NCI-H1092 treated with DMSO at 0.1 percent for 48 hours (cell line): ENCODE data around the gene SHPK.
A peak's percentile ranks its signal among the peaks of the same experiment; 100 is the strongest.

Source experiments
- DNase-seq: peaks from one replicate; lab custom pipeline; 2025; lab: John Stamatoyannopoulos, UW

SHPK gene

DNA sequence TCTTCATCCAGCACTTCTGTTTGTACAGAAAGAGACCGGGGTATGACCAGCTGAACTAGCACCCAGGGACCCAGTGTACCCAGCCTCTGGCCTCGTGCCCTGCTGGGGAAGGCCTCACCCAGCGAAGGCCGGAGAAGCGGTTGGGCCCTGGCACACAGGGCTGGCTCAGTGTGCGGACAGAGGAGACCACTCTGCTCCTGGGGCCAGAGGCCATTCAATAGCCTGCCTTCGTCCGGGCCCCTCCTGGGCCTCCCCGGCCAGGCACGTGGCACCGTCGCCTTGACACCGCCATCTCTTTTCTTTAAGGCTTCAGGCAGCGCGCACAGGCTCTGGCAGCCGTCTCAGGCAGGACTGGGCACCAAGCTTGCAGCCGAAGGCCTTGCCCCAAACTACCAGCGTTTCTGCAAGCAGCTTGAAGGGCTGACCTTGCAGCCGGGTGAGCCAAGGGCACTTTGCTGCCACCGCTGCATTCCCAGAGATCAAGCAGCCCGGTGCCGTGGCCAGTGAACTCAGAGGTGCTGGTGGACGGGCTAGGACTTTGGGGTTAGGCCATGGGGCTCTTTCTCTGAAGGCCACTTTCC, 24.4 kb upstream of the SHPK start:
- DNase-seq, result no peak

DNA sequence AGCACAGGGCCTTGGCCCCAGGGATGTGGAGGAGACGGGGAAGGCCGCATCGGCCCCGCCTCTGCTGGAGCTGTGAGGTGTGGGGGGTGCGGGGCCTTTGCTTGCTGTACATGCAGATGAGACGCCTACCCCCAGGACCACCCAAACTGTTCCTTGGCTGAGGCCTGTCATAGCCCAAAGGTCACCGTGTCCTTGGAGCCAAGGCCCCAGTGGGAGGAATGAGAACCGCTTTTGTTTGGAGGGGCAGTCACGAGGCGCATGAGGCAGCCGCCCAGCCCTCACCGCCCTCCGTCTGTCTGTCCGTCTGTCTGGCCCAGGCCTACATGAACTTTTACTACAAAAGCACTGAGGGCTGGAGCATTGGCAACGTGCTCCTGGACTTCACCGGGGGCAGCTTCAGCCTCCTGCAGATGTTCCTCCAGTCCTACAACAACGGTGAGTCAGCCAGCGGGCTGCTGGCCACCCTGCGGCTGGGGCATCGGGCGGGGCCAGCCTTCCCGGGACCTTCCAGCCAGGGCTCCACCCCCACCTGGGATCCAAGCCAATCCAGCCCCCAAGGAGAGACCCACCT, 23.6 kb upstream of the SHPK start:
- DNase-seq, result no peak

DNA sequence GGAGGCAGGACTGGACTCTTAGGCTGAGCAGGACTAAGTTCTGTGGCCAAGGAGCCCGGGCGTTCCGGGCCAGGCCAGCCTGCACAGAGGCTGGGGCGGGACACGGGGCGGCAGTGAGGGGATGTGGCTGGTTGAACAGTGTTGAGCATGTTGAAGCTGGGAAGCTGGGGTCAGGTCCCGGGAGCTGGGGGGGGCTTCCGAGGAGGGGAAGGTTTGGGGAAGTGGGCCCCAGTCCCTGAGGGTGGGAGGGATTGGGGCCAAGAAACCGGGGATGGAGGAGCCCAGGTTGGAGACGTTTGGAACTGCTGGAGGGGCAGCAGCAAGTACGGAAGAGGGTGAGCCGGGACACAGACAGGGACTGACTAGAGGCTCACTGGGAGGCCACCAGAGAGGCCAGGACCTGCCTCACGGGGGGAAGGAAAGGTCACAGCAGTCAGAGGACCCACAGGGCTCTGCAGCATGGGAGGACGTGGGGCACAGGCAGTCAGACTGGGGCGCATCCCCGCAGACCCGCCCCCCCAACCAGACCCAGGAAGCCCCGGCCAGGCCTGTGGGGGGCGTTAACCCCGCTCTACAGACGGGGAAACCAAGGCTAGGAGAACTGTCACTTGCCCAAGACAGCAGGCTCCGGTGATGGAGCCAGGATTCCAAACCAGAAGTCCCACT, 22.9 kb upstream of the SHPK start:
- no peak for DNase-seq

DNA sequence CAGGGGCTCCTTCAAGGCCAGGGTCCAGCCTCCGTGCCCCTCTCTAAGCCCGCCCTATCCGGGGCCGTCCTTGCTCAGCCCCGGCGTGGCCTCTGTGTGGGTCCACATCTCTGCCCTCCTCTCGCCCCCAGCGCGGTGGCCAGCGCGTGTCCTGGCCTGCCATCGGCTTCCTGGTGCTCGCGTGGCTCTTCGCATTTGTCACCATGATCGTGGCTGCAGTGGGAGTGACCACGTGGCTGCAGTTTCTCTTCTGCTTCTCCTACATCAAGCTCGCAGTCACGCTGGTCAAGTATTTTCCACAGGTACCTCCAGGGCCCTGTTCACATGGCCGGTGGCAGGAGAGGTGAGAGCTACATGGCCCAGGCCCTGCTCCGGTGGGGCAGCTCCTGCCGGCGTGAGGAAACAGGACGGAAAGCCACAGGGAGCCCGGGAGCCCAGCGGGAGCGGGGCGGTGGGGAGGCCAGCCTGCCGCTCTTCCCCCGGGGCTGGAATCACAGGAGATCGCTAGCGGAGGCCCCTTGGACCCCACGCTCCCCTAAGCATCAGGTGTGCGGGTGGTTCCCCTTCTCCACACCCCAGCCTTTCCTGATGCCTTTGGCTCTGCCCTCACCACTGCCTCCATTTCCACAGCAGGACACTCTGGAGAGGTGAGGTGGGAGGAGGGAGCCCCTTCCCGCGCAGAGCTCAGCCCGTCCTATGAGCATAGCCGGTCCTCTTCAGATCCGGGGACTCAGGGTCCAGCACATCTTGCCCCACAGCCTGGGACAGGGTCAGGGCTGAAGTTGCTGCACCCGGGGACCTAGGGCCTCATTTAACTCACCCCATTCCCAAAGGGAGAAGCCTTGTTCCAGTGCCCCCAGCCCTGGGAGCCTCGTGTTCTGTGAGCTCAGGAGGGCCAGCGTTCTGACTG, 22.1 kb upstream of the SHPK start:
- no peak for DNase-seq

DNA sequence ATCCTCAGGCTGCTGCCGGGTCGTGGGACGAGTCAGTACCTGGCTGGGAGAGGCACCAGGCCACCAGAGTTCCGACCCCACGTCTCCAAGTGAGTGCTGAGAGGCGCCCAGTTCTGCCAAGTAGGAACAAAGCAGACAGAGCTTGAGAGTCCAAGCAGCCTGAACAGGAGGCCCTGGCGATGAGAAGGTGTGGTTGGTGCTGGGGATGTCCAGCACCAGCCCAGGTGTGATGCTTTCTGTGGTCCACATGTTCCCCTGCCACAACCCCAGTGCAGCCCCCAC, 21.5 kb upstream of the SHPK start:
- DNase-seq, result no peak

DNA sequence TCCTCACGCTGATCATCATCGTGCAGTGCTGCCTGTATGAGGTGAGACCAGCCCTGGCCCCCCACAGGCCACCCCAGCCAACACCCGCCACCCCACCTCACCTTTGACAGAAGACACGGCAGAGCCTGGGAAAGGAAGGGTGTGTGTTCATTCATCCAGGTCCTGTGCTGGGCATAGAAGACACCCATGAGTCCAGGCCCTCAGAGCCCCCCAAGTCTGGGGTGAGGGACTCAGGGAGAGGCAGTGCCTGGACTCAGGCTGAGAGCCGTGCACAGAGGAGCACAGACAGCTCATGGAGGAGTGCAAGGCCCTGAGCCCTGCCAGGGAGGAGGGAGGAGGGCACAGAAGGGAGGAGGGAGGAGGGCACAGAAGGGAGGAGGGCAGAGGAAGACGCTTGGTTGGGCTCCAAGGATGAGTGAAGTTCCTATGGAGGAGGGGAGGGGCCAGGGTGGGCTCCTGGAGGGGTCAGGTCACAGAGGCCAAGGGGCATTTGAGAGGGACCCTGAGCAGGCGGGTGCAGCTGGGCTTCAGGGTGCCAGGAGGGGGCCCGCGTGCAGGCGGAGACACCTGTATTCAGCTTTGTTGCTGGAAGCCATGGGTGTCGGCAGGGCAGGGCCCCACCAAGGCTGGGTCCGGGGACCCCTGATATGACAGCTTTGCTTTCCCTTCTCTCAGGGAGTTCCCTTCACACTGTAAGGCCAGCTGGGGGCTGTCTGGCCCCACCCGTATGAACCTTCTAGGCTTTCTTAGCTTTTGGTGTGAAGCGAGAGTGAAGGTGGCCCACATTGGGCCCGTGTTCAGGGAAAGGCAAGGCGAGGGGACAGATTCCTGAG, 20.9 kb upstream of the SHPK start:
- no peak for DNase-seq

DNA sequence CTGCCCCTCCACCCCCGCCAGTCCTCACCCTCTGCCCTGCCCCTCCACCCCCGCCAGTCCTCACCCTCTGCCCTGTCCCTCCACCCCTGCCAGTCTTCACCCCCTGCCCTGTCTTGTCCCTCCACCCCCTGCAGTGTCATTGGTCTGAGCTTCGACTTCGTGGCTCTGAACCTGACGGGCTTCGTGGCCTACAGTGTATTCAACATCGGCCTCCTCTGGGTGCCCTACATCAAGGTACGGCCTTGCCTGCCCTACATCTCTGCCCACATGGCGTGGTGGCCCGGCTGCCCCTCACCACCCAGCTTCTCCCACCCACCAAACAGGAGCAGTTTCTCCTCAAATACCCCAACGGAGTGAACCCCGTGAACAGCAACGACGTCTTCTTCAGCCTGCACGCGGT, 20.3 kb upstream of the SHPK start:
- no peak for DNase-seq

DNA sequence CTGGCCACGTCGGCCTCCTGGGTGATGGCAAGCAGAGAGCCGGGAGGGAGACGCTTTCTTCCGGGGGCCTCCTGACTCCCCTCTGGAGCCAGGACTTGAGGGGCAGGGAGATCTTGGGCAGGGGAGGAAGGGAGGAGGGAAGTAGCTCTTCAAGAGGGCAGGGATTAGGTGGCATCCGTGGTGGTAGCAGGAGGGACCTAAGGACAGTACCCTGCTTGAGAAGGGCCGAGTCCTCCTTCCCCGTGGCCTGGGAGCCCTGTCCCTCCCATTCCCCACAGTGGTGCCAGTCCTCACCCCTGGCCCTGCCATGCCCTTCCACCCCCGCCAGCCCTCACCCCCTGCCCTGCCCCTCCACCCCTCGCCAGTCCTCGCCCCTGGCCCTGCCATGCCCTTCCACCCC, 19.7 kb upstream of the SHPK start:
- DNase-seq, result no peak

DNA sequence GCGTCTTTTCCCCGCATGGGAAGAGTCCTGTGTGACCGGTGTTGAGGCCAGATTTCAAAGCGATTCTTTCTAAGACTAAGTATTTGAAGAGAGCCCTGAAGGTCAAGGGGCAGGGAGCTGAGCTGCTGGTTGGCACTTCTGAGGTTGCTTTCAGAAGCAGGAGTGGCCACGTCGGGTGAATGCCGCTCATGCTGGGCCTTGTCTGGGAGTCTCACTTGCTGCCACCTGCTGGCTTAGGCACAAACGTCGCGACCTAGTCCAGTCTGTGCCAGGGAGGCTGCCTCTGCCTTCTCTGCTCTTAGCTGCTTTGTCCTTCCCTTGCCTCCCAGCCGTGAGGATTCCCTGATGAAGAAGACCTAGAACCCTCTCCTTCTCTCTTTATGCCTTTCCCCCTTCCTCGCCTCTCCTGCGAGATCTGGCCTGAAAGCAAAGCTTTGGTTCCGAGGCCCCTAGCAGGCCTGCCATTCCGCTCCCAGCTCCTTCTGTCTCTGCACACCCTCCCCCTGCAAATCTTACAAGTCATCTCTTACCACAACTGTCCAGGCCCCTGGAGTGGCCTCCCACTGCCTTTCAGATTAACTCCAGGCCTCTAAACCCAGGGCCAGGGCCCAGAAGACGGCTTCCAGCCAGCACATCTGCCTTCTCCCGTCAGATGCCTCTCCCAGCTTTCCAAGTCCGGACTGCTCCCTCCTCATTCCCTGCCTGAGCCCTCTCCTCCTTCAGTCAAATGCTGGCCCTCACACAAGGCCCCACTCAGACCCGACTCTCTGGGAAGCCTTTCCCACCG, 11.9 kb upstream of the SHPK start:
- peak; percentile 0 for DNase-seq

DNA sequence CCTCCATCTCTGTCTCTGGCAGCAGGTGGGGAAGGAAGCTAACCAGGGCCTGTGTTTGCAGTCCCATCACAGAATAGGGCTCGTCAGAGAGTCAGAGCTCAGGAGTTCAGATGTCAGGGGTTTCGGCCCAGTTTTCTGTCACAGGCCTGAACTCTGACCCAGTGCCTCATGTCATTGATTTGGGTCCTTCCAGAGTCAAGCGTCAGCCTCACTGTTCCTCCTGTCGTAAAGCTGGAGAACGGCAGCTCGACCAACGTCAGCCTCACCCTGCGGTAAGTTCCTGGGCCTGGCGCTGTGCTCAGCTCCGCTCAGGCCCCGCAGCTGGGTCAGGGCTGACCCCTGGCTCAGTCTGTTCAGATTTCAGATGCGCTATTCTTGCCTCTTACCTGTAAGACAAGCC, 11.2 kb upstream of the SHPK start:
- no peak for DNase-seq

DNA sequence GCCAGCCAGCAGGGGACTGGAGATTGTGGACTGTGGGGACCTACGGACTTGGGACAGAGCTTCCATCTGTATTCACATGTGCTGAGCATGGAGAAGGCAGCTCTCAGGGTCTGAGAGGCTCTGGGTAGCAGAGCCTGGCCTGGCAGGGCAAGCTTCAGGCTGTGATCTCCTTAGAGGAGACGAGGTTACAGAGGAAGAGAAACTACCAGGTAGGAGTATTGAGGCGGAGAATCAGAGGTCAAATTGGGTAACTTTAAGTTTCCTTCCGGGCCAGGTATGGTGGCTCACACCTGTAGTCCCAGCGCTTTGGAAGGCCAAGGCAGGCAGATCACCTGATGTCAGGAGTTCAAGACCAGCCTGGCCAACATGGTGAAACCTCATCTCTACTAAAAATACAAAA, 9.3 kb upstream of the SHPK start:
- no peak for DNase-seq

DNA sequence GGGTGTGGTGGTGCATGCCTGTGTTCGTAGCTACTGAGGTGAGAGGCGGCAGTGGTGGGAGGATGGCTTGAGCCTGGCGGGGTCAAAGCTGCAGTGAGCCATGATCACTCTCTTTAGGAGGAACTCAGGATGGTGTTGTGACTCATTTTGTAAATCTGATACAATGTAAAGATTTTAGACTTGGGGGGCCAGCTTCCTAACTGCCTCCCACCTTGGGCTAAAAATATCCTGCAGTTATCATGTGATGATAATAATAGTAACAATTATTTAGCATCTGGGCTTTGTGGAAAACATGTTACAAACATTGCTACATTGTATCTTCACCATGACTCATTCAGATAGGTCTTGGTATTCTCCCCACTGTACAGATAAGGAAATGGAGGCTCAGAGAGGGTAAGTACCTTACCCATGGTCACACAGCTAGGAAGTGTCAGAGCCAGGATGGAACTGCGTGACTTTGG, 7.9 kb upstream of the SHPK start:
- no peak for DNase-seq

DNA sequence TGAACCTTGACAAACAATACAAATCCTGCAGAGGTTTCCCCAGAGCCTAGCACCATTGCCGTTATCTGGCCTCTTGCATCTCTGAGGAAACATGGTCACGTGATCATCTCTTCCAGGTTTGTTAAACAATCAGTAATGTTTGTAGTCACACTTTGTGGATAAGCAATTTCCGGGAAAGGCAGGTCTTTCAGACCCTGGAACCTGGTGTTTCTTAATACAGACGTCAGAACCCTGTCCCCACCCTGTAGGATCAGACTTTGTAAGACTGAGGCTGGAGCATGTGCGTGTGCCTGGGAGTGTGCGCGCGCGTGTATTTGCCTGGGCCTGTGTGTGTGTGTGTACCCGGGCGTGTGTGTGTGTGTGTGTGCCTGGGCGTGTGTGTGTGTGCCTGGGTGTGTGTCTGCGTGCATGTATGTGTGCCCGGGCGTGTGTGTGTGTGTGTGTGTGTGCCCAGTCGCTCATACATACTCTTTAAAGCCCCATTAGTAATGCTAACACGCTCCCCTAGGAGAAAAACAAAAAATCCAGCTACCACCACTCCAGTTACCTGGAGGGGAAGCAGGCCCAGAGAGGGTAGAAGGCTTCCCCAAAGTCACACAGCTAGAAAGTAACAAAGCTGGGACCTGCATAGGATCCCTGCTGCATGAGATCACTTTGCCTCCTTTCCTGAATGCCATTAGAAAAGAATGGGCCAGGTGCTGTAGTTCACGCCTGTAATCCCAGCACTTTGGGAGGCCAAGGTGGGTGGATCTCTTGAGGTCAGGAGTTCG, 5.9 kb upstream of the SHPK start:
- DNase-seq, result no peak

DNA sequence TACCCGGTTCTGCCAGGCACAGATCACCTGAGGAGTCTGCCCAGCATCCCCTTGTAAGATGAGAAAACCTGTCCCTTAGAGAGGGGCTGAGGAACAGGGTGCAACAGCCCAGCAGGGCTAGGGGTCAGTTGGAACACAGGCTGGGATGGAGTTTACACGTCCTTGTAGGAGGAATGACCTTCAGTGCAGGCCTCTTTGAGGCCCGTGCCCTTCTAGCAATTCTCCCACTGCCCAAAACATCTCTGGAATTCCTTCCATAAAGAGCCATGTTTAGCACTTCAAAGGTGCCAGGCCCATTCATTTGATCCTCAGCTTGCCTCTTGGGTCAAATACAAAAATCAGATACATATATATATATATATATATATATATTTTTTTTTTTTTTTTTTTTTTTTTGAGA, 5.0 kb upstream of the SHPK start:
- DNase-seq, result no peak

DNA sequence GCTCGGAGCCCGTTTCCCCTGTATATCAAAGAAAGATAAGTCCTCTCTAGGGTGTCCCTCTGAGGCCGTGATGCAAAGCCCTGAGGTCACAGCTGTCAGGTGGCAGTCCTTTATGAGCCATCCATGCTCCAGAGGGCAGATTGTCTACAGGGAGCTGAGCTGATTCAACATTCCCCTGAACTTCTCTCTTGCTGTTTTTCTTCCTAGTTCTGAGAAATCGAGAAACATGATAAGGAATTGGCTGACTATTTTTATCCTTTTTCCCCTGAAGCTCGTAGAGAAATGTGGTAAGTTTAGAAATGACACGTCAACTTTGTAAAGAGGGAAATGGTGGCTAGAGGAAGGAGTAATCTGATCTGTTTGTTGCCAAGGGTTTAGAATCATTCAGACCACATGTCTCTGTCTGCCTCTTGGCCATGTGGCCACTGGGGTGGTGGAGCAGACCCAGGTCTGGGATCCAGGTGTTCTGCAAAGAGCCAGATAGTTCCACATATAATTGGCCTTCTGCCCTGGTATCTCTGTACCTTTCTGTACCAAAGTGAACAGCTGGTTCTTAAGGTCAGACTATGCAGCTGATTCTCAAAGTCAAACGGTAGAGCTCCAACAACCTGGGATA, 4.0 kb upstream of the SHPK start:
- DNase-seq, result no peak

DNA sequence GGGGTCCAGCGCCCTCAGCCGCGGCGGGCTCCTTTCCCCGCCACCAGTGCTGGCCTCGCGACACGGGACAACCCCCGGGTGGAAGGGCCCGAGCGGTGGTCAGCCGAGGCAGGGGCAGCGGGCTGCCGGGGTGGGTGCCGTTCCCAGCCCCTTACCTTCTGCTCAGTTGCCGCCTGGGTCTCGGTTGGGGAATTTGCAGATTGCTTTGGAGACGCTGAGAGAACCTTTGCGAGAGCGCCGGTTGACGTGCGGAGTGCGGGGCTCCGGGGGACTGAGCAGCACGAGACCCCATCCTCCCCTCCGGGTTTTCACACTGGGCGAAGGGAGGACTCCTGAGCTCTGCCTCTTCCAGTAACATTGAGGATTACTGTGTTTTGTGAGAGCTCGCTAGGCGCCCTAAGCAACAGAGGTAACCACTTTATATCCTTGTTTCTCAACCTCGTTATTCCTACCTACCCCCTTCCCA, 891 bp upstream of the SHPK start:
- DNase-seq, result no peak

DNA sequence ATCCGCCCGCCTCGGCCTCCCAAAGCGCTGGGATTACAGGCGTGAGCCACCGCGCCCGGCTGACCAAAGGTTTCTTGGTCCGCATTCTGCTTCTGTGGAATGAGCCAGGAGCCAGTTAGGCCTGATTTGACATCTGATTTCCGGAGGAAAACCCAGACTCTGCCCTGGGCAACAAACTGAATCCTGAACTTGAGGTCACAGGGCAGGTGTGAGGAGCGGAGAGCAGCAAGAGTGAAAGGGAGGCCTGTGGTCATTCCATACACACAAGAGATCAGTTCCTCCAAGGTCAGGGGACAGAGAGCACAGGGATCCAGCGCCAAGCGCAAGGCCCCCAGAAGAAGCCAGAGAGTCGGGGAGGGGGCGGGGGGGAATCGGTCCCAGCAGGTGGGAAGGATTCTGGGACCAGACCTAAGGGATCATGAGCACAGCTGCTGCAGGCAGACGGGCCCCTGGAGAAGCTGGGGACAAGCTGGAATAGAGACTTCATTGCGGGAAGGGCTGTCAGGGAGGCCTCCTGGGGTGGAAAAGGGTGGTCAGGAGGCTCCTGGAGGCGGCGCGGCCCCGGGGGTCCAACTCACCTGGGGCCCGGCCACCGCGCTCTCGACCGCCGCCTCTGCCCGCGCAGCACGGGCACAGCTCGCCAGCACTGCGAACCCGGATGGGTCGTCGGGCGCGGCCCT, 436 bp downstream of the SHPK start:
- DNase-seq, result no peak

DNA sequence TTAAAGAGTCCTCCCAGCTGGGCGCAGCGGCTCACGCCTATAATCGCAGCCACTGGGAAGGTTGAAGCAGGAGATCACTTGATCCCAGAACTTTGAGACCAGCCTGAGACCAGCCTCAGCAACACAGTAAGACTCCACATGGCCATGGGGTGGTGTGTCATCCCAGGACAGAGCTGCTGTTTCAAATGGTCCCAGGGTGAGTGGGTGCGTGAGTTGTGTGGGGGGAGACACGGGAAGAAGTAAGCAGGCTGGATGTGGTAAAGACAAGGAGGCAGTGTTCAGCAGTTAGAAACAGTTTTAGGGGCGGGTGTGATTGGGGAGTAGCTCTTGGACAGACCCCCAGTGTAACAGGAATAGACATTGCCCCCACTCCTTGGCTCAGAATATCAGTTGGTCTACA, 3.8 kb downstream of the SHPK start:
- DNase-seq, result no peak

DNA sequence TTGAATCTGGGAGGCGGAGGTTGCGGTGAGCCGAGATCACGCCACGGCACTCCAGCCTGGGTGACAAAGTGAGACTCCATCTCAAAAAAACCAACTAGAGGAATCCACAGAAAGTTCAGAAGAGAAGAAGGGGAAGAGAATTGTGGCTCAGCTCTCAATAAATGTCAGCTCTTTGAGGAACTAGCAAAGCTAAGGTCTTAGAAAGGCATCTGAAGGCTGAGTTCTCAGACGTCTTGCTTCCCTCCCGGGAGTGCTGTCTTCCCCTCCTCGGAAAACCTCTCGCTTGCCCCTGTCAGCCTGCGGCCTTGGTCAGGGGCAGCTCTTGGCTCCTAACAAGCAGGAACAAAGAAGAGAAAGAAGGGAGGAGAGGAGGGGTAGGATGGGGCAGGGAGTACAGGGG, 5.3 kb downstream of the SHPK start:
- no peak for DNase-seq
